ENCODE measurements around the gene NOXRED1. TPM values are rescaled to one million over a fixed set of nuclear protein-coding genes. Genes with fewer than 3 reads are reported as not detected.

NOXRED1 gene
- total and polyA plus RNA-seq, 2 experiments from 2014 or later = 0.06 TPM; not detected in 1

DNA sequence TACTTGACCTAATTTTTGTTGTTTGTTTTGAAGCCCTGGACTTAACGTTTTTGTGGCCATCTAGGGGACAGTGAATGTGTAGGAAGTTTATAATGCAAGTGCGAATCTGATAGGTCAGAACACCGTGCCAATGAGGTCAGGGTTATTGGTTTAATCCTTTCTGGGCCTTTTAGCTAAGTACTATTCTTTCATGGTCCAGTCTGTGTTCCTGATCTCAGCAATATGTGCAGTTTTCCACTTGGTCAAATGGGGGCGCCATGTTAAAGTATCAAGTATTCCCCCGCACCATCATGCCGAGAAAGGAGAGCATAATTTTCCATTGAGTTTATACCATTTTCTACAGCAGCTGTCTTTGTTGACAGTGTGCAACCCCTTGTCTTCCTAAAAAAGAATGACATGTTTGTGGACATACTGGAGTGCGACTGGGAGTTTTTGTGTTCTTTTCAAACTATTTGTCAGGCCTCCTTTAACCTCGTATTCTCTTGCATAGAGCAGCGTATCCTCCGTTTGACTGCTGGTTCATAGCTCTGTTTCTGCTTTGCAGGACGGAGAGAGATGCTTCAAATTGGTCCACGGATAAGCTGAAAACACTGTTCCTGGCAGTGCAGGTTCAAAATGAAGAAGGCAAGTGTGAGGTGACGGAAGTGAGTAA lies 35.9 kb upstream of the NOXRED1 start:
- Histone ChIP-seq H3K4me1 (ENCODE audit: low read depth) (peaks cover 6% of the 10 kb centered on the region), H3K27me3 (no peaks in the 10 kb centered on the region), H3K27ac (no peak overlapping the region), H3K4me3 (peak overlapping the region; percentile 71), H3K36me3 (peaks cover 28% of the 10 kb centered on the region), H3K9me3 (ENCODE audit: low read depth) (no peaks in the 10 kb centered on the region)
- TF ChIP-seq, protein P1, sequence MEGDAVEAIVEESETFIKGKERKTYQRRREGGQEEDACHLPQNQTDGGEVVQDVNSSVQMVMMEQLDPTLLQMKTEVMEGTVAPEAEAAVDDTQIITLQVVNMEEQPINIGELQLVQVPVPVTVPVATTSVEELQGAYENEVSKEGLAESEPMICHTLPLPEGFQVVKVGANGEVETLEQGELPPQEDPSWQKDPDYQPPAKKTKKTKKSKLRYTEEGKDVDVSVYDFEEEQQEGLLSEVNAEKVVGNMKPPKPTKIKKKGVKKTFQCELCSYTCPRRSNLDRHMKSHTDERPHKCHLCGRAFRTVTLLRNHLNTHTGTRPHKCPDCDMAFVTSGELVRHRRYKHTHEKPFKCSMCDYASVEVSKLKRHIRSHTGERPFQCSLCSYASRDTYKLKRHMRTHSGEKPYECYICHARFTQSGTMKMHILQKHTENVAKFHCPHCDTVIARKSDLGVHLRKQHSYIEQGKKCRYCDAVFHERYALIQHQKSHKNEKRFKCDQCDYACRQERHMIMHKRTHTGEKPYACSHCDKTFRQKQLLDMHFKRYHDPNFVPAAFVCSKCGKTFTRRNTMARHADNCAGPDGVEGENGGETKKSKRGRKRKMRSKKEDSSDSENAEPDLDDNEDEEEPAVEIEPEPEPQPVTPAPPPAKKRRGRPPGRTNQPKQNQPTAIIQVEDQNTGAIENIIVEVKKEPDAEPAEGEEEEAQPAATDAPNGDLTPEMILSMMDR (IDR thresholded peaks at IDR 0.05; ENCODE audit: low read depth, low read length) = peak; percentile 79
- DNase-seq (ENCODE audit: low read depth in 1 of 2, low spot score in 1 of 2) = peak; percentile 73 to 82

DNA sequence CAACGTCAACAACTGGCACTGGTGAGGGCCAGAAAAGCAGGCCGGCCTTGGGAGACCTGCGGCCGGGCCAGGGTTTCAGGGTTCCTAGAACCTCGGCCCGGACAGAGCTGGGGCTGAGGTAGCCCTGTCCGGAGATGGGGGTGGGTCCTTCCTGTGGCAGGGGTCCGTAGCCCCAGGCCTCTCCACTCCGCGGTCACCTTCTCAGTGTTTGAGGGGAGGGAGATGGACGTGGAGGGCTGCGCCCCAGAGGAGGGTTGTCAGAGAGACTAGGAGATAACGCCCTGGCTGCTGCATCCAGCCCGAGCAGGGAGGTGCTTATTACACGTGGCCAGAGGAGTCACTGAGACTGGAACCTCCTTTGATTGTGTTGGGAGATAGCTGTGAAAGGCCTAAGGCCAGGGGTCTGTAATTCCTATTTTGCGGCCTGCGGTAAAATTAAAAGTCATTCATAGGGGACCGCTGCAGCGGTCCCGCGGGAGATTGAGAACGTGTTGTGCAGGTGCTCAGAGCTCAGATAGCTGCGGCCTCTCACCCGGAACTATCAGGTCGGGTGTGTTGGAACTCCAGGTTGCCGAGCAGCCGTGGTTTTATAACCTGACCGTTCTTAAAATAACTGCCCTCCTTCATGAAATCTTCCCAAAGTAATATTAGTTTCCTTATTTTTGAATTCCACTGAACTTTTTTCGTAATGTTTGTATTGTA lies 35.1 kb upstream of the NOXRED1 start:
- peak overlapping the region; percentile 71 for H3K4me3 ChIP-seq
- H3K36me3 ChIP-seq = peaks cover 22% of the 10 kb centered on the region
- TF ChIP-seq, protein P1 (IDR thresholded peaks at IDR 0.05; ENCODE audit: low read depth, low read length) = no peak
- H3K27ac ChIP-seq = peak overlapping the region; percentile 96
- no peaks in the 10 kb centered on the region for H3K9me3 ChIP-seq (ENCODE audit: low read depth)
- H3K27me3 ChIP-seq = no peaks in the 10 kb centered on the region
- H3K4me1 ChIP-seq (ENCODE audit: low read depth) = peaks cover 6% of the 10 kb centered on the region
- peak; percentile 33 to 52 for DNase-seq (ENCODE audit: low read depth in 1 of 2, low spot score in 1 of 2)

DNA sequence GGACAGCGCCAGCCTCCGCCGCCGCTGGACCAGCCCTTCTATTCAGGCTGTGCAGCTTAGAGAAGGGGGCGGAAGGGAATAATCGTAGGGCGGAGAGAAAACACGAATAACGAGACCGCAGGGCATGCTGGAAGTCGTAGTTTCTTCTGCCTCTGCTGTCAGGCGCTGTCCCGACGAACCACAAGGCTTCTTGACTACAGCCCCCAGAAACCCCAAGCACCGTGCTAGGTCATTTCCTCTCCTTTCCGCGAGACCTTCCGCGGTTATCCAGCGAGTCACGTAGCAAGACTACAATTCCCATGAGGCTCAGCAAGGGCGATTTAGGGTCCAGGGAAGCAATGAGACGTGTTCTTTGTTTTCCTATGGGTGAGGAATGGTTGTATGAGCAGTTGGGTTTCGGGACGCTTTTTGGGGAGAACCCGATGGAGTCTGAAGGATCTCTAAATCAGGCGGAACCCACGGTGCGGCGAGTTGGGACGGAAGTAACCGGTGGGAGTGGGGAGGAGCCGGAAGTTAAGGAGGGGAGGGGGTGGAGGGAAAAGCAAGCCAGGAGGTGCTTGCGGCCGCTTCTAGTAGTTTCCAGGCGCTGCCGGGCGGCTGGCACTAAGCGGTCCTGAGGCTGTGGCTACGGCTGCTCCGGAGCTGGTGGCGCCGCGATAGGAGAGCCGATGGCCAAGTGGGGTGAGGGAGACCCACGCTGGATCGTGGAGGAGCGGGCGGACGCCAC lies 34.4 kb upstream of the NOXRED1 start, which contains the start of the genes AHSA1 and VIPAS39:
Gene AHSA1 (plus strand): TSS at position 572 of the 727 bp plus-strand sequence. CDS start 97 bp downstream, at position 669.
Gene VIPAS39 (minus strand): TSS at position 80 of the 727 bp plus-strand sequence. CDS start 3,499 bp downstream, outside the sequence.
- TF ChIP-seq, protein P1 (IDR thresholded peaks at IDR 0.05; ENCODE audit: low read depth, low read length) = no peak

DNA sequence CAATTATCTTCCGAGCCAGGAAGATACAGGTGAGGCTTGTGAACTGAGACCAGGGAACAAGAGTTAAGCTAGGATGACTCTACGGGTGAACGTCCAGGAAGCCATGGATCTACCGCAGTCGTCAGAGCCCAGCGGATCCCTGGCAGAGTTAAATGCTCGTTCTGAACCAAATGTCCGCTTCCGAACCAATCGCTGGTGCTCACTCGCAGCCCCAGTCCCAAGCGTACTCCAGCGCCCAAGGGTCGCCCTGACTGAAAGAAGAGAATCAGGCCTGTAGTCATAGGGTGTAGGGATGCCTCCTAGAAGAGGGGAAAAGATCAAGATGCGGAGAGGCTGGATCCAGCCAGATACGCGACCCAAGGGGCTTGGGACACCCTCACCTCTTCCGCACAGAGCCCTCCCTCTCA lies 33.8 kb upstream of the NOXRED1 start:
- peak in 1 of 2 donors; percentile 61 for DNase-seq (ENCODE audit: low read depth in 1 of 2, low spot score in 1 of 2)
- H3K27ac ChIP-seq = peak overlapping the region; percentile 70
- H3K27me3 ChIP-seq = no peaks in the 10 kb centered on the region

More for the DNA sequence above, 34.4 kb upstream of the NOXRED1 start, which contains the start of the genes AHSA1 and VIPAS39:
- DNase-seq (ENCODE audit: low read depth in 1 of 2, low spot score in 1 of 2) = peak; percentile 97 to 100
- Histone ChIP-seq H3K4me3 (peak within 1 kb of the TSS; percentile 71), H3K27ac (peak within 1 kb of the TSS; percentile 96), H3K36me3 (peaks cover 18% of the 10 kb centered on the region), H3K4me1 (ENCODE audit: low read depth) (peaks cover 6% of the 10 kb centered on the region), H3K27me3 (no peaks in the 10 kb centered on the region), H3K9me3 (ENCODE audit: low read depth) (no peaks in the 10 kb centered on the region)

More for the DNA sequence above, 33.8 kb upstream of the NOXRED1 start:
- H3K4me3 ChIP-seq = peak overlapping the region; percentile 71
- H3K4me1 ChIP-seq (ENCODE audit: low read depth) = peaks cover 6% of the 10 kb centered on the region
- H3K9me3 ChIP-seq (ENCODE audit: low read depth) = no peaks in the 10 kb centered on the region
- TF ChIP-seq, protein P1 (IDR thresholded peaks at IDR 0.05; ENCODE audit: low read depth, low read length) = no peak
- H3K36me3 ChIP-seq = peaks cover 12% of the 10 kb centered on the region

Measured in cardiac muscle cell (in vitro differentiated cells and primary cell).